HG02763 (cell line): Measurements from ENCODE around the gene ODAD3.
"Not testable (repeated sequence)": the region's sequence is repeated elsewhere in the genome, so short reads cannot be mapped to it uniquely, and the experiment has no call there.

Source experiments
- ATAC-seq: cut with Tn5 transposase; IDR thresholded peaks from one replicate; pipeline ENCODE4 v1.9.1; 2021; ENCODE audit warnings: mild to moderate bottlenecking, moderate library complexity; ENCODE audit not compliant: unreplicated experiment

Gene ODAD3

GRCh38 chr19:11461453-11461852 lies 26.5 kb upstream of the ODAD3 start:
- no peak for ATAC-seq

- no peak for ATAC-seq
Measured at GRCh38 chr19:11460207-11460606, 25.3 kb upstream of the ODAD3 start.

- ATAC-seq: not testable (repeated sequence)
Measured at GRCh38 chr19:11458912-11459311, 24.0 kb upstream of the ODAD3 start.

- ATAC-seq: no peak
Measured at GRCh38 chr19:11458236-11458900, 23.4 kb upstream of the ODAD3 start.

GRCh38 chr19:11457831-11458230 lies 22.9 kb upstream of the ODAD3 start:
- ATAC-seq: no peak

- no peak for ATAC-seq
Measured at GRCh38 chr19:11457115-11457514, 22.2 kb upstream of the ODAD3 start.

- ATAC-seq: no peak
Measured at GRCh38 chr19:11456659-11457058, 21.7 kb upstream of the ODAD3 start.

- not testable (repeated sequence) for ATAC-seq
Measured at GRCh38 chr19:11455233-11455554, 20.3 kb upstream of the ODAD3 start.

GRCh38 chr19:11453468-11454341 lies 18.8 kb upstream of the ODAD3 start:
- no peak for ATAC-seq

- ATAC-seq: no peak
Measured at GRCh38 chr19:11452620-11453310, 17.8 kb upstream of the ODAD3 start.

GRCh38 chr19:11451871-11452619 lies 17.1 kb upstream of the ODAD3 start:
- no peak for ATAC-seq

GRCh38 chr19:11451327-11451870 lies 16.5 kb upstream of the ODAD3 start:
- no peak for ATAC-seq

- ATAC-seq: no peak
Measured at GRCh38 chr19:11450570-11451326, 15.8 kb upstream of the ODAD3 start.

- ATAC-seq: no peak
Measured at GRCh38 chr19:11448923-11449554, 14.1 kb upstream of the ODAD3 start.

- no peak for ATAC-seq
Measured at GRCh38 chr19:11448410-11448809, 13.5 kb upstream of the ODAD3 start.

- no peak for ATAC-seq
Measured at GRCh38 chr19:11447347-11448262, 12.7 kb upstream of the ODAD3 start.

- no peak for ATAC-seq
Measured at GRCh38 chr19:11446652-11447301, 11.9 kb upstream of the ODAD3 start.

GRCh38 chr19:11446271-11446651 lies 11.3 kb upstream of the ODAD3 start:
- ATAC-seq: no peak
